HepG2 (cell line): ENCODE data around the gene ZNF446. TPM values are rescaled to one million over a fixed set of nuclear protein-coding genes. Genes with fewer than 3 reads are reported as not detected.

ENCODE experiments used
- ATAC-seq: fragments of 200-7000 bp; cut with Tn5 transposase; 3 replicates; pipeline ENCODE4 v1.9.1; 2020; ENCODE audit warnings: mild to moderate bottlenecking, moderate library complexity
- BruUV-seq: library from RNA; stranded (reverse); fragments of 400-500 nt; replicated peaks from 2 replicates; lab custom pipeline; 2021; lab: Mats Ljungman, UMichigan
- CTCF ChIA-PET: fragments of 300-600 bp; formaldehyde crosslinking; extraction: SDS; loops from one replicate; lab custom pipeline; 2021; ENCODE audit warnings: low total read pairs, inconsistent platforms, low intra/inter-chr PET ratio; lab: Yijun Ruan, JAX
- POLR2A ChIA-PET: fragments of 350-600 bp; sonication (Branson Sonifier 250); formaldehyde crosslinking; loops from one replicate; lab custom pipeline; 2020; ENCODE audit warnings: antibody characterized with exemption, inconsistent platforms; lab: Yijun Ruan, JAX
- DNase-seq: peaks from one replicate; pipeline ENCODE4 v3.0.0-alpha.2; 2015; ENCODE audit warnings: low spot score
- FAIRE-seq: peaks from 3 replicates; lab custom pipeline; 2011; peaks lifted over from hg19 to GRCh38; lab: Jason Lieb, UNC
- H2AFZ ChIP-seq: one replicate; pipeline ENCODE4 v1.6.1; 2011; ENCODE audit warnings: low read length, inconsistent platforms
- H3K27ac ChIP-seq: fragments of 300-600 bp; 3 replicates; pipeline ENCODE4 v1.8.0; 2011; ENCODE audit warnings: mixed run types, mild to moderate bottlenecking, mixed read lengths, low read length, inconsistent platforms; ENCODE audit not compliant: insufficient read depth; ENCODE audit errors: extremely low read length
- H3K27me3 ChIP-seq, 2 experiments: fragments of 200-600 bp in 1 of 2; 2 replicates in 1 of 2; 3 replicates in 1 of 2; pipeline versions ENCODE4 v1.6.0 to v1.8.0; 2011; ENCODE audit warnings: low read length in 2 of 2, mild to moderate bottlenecking in 2 of 2, moderate library complexity in 2 of 2, inconsistent platforms in 1 of 2; ENCODE audit not compliant: insufficient read depth in 2 of 2, control insufficient read depth in 1 of 2
- H3K36me3 ChIP-seq, 2 experiments: fragments of 200-600 bp in 1 of 2; replicated peaks in 1 of 2; 2 replicates in 1 of 2; 3 replicates in 1 of 2; pipeline versions ENCODE4 v1.5.1 to v1.8.0; 2011; ENCODE audit warnings: low read length in 2 of 2, inconsistent platforms in 1 of 2; ENCODE audit not compliant: insufficient read depth in 2 of 2, control insufficient read depth in 1 of 2
- H3K4me1 ChIP-seq: 2 replicates; pipeline ENCODE4 v1.5.1; 2012; ENCODE audit warnings: low read length, inconsistent platforms; ENCODE audit not compliant: insufficient read depth
- H3K4me2 ChIP-seq: 2 replicates; pipeline ENCODE4 v1.6.0; 2011; ENCODE audit warnings: low read depth, low read length, inconsistent platforms
- H3K4me3 ChIP-seq, 3 experiments: fragments of 200-600 bp in 1 of 3; sonication (generic), shearing (Covaris generic) in 1 of 3; replicated peaks in 1 of 3; 2 replicates each; pipeline ENCODE4 v1.5.1; 2011 to 2016; ENCODE audit warnings: low read length in 3 of 3, inconsistent platforms in 2 of 3, low read depth in 2 of 3, mild to moderate bottlenecking in 2 of 3, control low read depth in 1 of 3, mixed read lengths in 1 of 3; ENCODE audit not compliant: insufficient read depth in 1 of 3
- H3K79me2 ChIP-seq: one replicate; pipeline ENCODE4 v1.6.1; 2011; ENCODE audit warnings: low read length, inconsistent platforms; ENCODE audit not compliant: insufficient read depth
- H3K9ac ChIP-seq: 2 replicates; pipeline ENCODE4 v1.6.0; 2011; ENCODE audit warnings: mild to moderate bottlenecking, low read depth, low read length, inconsistent platforms; ENCODE audit not compliant: insufficient read depth
- H3K9me3 ChIP-seq: 2 replicates; pipeline ENCODE4 v1.5.1; 2012; ENCODE audit warnings: mild to moderate bottlenecking, low read length
- H4K20me1 ChIP-seq: 2 replicates; pipeline ENCODE4 v1.6.0; 2011; ENCODE audit warnings: inconsistent platforms, mild to moderate bottlenecking, low read length, moderate library complexity; ENCODE audit not compliant: insufficient read depth
- ATF6 ChIP-seq: sonication (generic); formaldehyde crosslinking; conservative IDR thresholded peaks from 2 replicates; pipeline ENCODE4 v1.4.0; 2020; ENCODE audit warnings: missing genetic modification reagents
- ATM ChIP-seq: fragments of 450-650 bp; IDR thresholded peaks from 2 replicates; pipeline ENCODE4 v1.7.1; 2017; ENCODE audit warnings: mild to moderate bottlenecking, borderline replicate concordance
- DDIT3 ChIP-seq: sonication (generic); formaldehyde crosslinking; IDR thresholded peaks from 2 replicates; pipeline ENCODE4 v1.4.0; 2020; ENCODE audit warnings: mild to moderate bottlenecking, missing genetic modification reagents
- NCOA2 ChIP-seq: sonication (generic); formaldehyde crosslinking; IDR thresholded peaks from 2 replicates; pipeline ENCODE4 v1.8.0; 2022; ENCODE audit warnings: inconsistent platforms
- NFE2L1 ChIP-seq: sonication (generic); formaldehyde crosslinking; IDR thresholded peaks from 2 replicates; pipeline ENCODE4 v1.4.0; 2020; ENCODE audit warnings: missing genetic modification reagents, mild to moderate bottlenecking, borderline replicate concordance
- SIX4 ChIP-seq: sonication (generic); formaldehyde crosslinking; IDR thresholded peaks from 2 replicates; pipeline ENCODE4 v1.4.0; 2020; ENCODE audit warnings: missing genetic modification reagents
- SKI ChIP-seq: fragments of 450-650 bp; IDR thresholded peaks from one replicate; pipeline ENCODE4 v1.6.1; 2018; ENCODE audit warnings: mild to moderate bottlenecking; ENCODE audit not compliant: partially characterized antibody
- THYN1 ChIP-seq: sonication (generic); formaldehyde crosslinking; IDR thresholded peaks from 2 replicates; pipeline ENCODE4 v1.8.1; 2023; ENCODE audit warnings: low read depth, mild to moderate bottlenecking, moderate library complexity, missing genetic modification reagents, borderline replicate concordance
- YEATS2 ChIP-seq: sonication (generic); formaldehyde crosslinking; IDR thresholded peaks from 2 replicates; pipeline ENCODE4 v1.4.0; 2020; ENCODE audit warnings: missing genetic modification reagents, borderline replicate concordance
- ZKSCAN5 ChIP-seq: sonication (generic); formaldehyde crosslinking; IDR thresholded peaks from 2 replicates; pipeline ENCODE4 v1.5.1; 2020; ENCODE audit warnings: mild to moderate bottlenecking, missing genetic modification reagents
- ZMAT3 ChIP-seq: sonication (generic); formaldehyde crosslinking; conservative IDR thresholded peaks from 2 replicates; pipeline ENCODE4 v1.7.0; 2021; ENCODE audit warnings: missing genetic modification reagents
- ZNF44 ChIP-seq: sonication (generic); formaldehyde crosslinking; IDR thresholded peaks from 2 replicates; pipeline ENCODE4 v1.5.1; 2020; ENCODE audit warnings: mild to moderate bottlenecking, missing genetic modification reagents
- ZNF781 ChIP-seq: sonication (generic); formaldehyde crosslinking; IDR thresholded peaks from 2 replicates; pipeline ENCODE4 v1.5.1; 2020; ENCODE audit warnings: borderline replicate concordance, mild to moderate bottlenecking, missing genetic modification reagents; ENCODE audit errors: not compliant biosample characterization
- WGBS: methylation state at CpG from one replicate; pipeline ENCODE4 v1.1.6; 2017; ENCODE audit warnings: low lambda C conversion rate; 5-methylcytosine and 5-hydroxymethylcytosine counted together
- in situ Hi-C: cut with HindIII; loops from 2 replicates; pipeline ENCODE4 v1.10.0; 2017; ENCODE audit warnings: low pct_unique_long_range_greater_than_20kb; ENCODE audit not compliant: extremely low pct_ligation_motif_present
- intact Hi-C: fragments of 100-400 bp; cut with micrococcal nuclease; formaldehyde crosslinking; loops from one replicate; pipeline ENCODE4 v1.10.0; 2022; ENCODE audit not compliant: unreplicated experiment
- polyA plus RNA-seq, 8 experiments: library from polyadenylated mRNA; depleted of rRNA in 3 of 8; stranded (reverse) in 7 of 8; unstranded in 1 of 8; fragments of >200 nt; fragmentation: Illumina TruSeq in 4 of 8; extraction: Trizol in 4 of 8; gene quantifications; 2 replicates each; pipeline versions ENCODE4 v1.2.1 to v1.2.3, GENCODE V29; 2011 to 2016; ENCODE audit warnings: low read depth in 4 of 8, missing spikeins in 1 of 8, mixed read lengths in 1 of 8; ENCODE audit not compliant: insufficient read depth in 1 of 8
- total RNA-seq, 5 experiments: library from RNA; depleted of rRNA; stranded (reverse); fragments of >200 nt; fragmentation: Illumina TruSeq; extraction: Trizol; gene quantifications; 2 replicates each; pipeline ENCODE4 v1.2.3, GENCODE V29; 2016; ENCODE audit warnings: low read depth in 1 of 5
- TF ChIP-seq, protein P1 (sequence below): sonication (generic); formaldehyde crosslinking; IDR thresholded peaks from 2 replicates; pipeline ENCODE4 v1.4.0; 2020; ENCODE audit warnings: missing genetic modification reagents
- TF ChIP-seq, protein P2 (sequence below): sonication (generic); formaldehyde crosslinking; IDR thresholded peaks from 2 replicates; pipeline ENCODE4 v1.4.0; 2020; ENCODE audit warnings: mild to moderate bottlenecking, missing genetic modification reagents
- TF ChIP-seq, protein P3 (sequence below): IDR thresholded peaks from 2 replicates; pipeline ENCODE4 v1.6.1; 2016

ZNF446 gene
- total and polyA plus RNA-seq, 2 of the 13 experiments (the other 11 are each of a cell fraction or from before 2014, with no cell fraction given): 3.0 to 3.6 TPM

DNA sequence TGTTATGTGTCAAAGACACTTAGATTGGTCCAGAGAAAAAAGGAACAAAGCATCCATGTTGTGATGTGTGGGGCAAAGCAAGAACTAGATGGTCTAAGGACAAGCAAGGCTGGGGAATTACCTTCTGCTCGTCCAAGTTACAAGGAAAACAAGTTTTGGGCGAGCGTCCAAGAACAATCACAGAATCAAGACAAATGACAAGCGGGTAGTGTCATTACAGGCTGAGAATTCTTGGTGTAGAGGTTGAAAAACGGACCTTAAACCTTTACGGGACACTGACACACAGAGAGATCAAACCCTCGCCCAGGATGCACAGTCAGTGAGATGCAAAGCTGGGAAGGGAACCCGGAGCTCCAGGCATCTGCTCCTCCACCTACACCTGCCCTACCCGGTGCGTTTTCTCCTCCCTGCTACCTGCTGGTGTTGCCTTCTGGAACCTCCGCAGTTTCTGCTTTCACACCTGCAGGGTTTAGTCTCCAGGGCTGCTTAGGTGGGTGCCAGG, 25.2 kb upstream of the ZNF446 start:
- H3K27ac ChIP-seq: no peak overlapping the region
- TF ChIP-seq ZNF44 (CRISPR knock-in tag) (0 out of 2 replicates have a peak, but pooled peaks have one; percentile 4), ZKSCAN5 (CRISPR knock-in tag) (no peak), SIX4 (no peak), ZMAT3 (no peak), SKI (no peak), ATF6 (CRISPR knock-in tag) (no peak), DDIT3 (CRISPR knock-in tag) (no peak), THYN1 (CRISPR knock-in tag) (no peak), ZNF781 (peak; percentile 41), NFE2L1 (CRISPR knock-in tag) (no peak), NCOA2 (CRISPR knock-in tag) (no peak), YEATS2 (CRISPR knock-in tag) (no peak; the same call in 1 of the 2 replicates), ATM (no peak)
- TF ChIP-seq, protein P1, sequence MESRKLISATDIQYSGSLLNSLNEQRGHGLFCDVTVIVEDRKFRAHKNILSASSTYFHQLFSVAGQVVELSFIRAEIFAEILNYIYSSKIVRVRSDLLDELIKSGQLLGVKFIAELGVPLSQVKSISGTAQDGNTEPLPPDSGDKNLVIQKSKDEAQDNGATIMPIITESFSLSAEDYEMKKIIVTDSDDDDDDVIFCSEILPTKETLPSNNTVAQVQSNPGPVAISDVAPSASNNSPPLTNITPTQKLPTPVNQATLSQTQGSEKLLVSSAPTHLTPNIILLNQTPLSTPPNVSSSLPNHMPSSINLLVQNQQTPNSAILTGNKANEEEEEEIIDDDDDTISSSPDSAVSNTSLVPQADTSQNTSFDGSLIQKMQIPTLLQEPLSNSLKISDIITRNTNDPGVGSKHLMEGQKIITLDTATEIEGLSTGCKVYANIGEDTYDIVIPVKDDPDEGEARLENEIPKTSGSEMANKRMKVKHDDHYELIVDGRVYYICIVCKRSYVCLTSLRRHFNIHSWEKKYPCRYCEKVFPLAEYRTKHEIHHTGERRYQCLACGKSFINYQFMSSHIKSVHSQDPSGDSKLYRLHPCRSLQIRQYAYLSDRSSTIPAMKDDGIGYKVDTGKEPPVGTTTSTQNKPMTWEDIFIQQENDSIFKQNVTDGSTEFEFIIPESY (CRISPR knock-in tag): no peak
- TF ChIP-seq, protein P2, sequence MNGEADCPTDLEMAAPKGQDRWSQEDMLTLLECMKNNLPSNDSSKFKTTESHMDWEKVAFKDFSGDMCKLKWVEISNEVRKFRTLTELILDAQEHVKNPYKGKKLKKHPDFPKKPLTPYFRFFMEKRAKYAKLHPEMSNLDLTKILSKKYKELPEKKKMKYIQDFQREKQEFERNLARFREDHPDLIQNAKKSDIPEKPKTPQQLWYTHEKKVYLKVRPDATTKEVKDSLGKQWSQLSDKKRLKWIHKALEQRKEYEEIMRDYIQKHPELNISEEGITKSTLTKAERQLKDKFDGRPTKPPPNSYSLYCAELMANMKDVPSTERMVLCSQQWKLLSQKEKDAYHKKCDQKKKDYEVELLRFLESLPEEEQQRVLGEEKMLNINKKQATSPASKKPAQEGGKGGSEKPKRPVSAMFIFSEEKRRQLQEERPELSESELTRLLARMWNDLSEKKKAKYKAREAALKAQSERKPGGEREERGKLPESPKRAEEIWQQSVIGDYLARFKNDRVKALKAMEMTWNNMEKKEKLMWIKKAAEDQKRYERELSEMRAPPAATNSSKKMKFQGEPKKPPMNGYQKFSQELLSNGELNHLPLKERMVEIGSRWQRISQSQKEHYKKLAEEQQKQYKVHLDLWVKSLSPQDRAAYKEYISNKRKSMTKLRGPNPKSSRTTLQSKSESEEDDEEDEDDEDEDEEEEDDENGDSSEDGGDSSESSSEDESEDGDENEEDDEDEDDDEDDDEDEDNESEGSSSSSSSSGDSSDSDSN (CRISPR knock-in tag): 0 out of 2 replicates have a peak, but pooled peaks have one; percentile 14
- TF ChIP-seq, protein P3, sequence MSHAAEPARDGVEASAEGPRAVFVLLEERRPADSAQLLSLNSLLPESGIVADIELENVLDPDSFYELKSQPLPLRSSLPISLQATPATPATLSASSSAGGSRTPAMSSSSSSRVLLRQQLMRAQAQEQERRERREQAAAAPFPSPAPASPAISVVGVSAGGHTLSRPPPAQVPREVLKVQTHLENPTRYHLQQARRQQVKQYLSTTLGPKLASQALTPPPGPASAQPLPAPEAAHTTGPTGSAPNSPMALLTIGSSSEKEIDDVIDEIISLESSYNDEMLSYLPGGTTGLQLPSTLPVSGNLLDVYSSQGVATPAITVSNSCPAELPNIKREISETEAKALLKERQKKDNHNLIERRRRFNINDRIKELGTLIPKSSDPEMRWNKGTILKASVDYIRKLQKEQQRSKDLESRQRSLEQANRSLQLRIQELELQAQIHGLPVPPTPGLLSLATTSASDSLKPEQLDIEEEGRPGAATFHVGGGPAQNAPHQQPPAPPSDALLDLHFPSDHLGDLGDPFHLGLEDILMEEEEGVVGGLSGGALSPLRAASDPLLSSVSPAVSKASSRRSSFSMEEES (CRISPR knock-in tag): 0 out of 2 replicates have a peak, but pooled peaks have one; percentile 5

More for the DNA sequence above, 25.2 kb upstream of the ZNF446 start:
- Histone ChIP-seq H3K9me3 (peaks cover 21% of the 10 kb centered on the region), H3K4me2 (peak overlapping the region; percentile 88), H4K20me1 (no peaks in the 10 kb centered on the region), H3K36me3 (no peaks in the 10 kb centered on the region), H3K9ac (peak overlapping the region; percentile 20; the same call in 1 of the 2 replicates), H3K4me3 (peak overlapping the region; percentile 68 to 92 (median 83); a peak in 5 of 6 replicates), H3K4me1 (peaks cover 7% of the 10 kb centered on the region), H2AFZ (no peak overlapping the region), H3K79me2 (no peaks in the 10 kb centered on the region), H3K27me3 (no peaks in the 10 kb centered on the region)
- FAIRE-seq (no peak), DNase-seq (no peak), ATAC-seq (peak; percentile 48)
- WGBS: 5% methylated on average over 11 of the region's 11 CpGs
- BruUV-seq: no TSS peak
- intact Hi-C loops: loop anchor here (2.0 to 5.0 kb wide), 2 partner anchors 16 to 44 kb away; partner anchors contain the start of genes ZNF324 and ZNF584
- POLR2A ChIA-PET: interaction anchor here (1.2 to 1.8 kb wide), 3 partner anchors 42 to 124 kb away, joined by 4 to 6 read pairs (median 5); partner anchors contain the start of genes ZNF497 and ZNF584
- CTCF ChIA-PET: no interaction called here
- in situ Hi-C loops: no loop called here
